K562 (cell line): Measurements from ENCODE around the gene LCNL1. TPM values are rescaled to one million over a fixed set of nuclear protein-coding genes. Genes with fewer than 3 reads are reported as not detected.

ENCODE experiments used
- ASH1L ChIP-seq: fragments of 450-650 bp; IDR thresholded peaks from 2 replicates; pipeline ENCODE4 v1.6.1; 2018; ENCODE audit warnings: borderline replicate concordance, mild to moderate bottlenecking, low read depth; ENCODE audit not compliant: partially characterized antibody
- ATF1 ChIP-seq, 2 experiments: fragments of 450-650 bp in 1 of 2; IDR thresholded peaks; 2 replicates each; pipeline ENCODE4 v1.6.1; 2016; ENCODE audit warnings: missing compliant biosample characterization in 1 of 2, missing genetic modification characterization in 1 of 2
- HDAC1 ChIP-seq, 2 experiments: fragments of 450-650 bp; IDR thresholded peaks; 2 replicates each; pipeline ENCODE4 v1.6.1; 2016 to 2017; ENCODE audit warnings: inconsistent platforms in 1 of 2, mild to moderate bottlenecking in 1 of 2, moderate library complexity in 1 of 2
- LARP7 ChIP-seq: fragments of 450-650 bp; IDR thresholded peaks from 2 replicates; pipeline ENCODE4 v1.6.1; 2016
- NELFE ChIP-seq: IDR thresholded peaks from 2 replicates; pipeline ENCODE4 v1.6.1; 2011; ENCODE audit warnings: mild to moderate bottlenecking; ENCODE audit not compliant: insufficient read depth, insufficient read length
- NEUROD1 ChIP-seq: fragments of 150-350 bp; IDR thresholded peaks from 2 replicates; pipeline ENCODE4 v1.6.1; 2014; ENCODE audit warnings: borderline replicate concordance, low read length, low read depth; ENCODE audit not compliant: partially characterized antibody
- OTX1 ChIP-seq: fragments of 450-650 bp; formaldehyde crosslinking; IDR thresholded peaks from 2 replicates; pipeline ENCODE4 v1.4.0; 2022; ENCODE audit warnings: mild to moderate bottlenecking
- TAF1 ChIP-seq: IDR thresholded peaks from 2 replicates; pipeline ENCODE4 v1.6.1; 2011; ENCODE audit warnings: mild to moderate bottlenecking, low read length, moderate library complexity; ENCODE audit not compliant: insufficient read depth, control insufficient read depth, severe bottlenecking; ENCODE audit errors: extremely low read depth
- TEAD2 ChIP-seq: fragments of 450-650 bp; IDR thresholded peaks from 2 replicates; pipeline ENCODE4 v1.6.1; 2016; ENCODE audit warnings: missing genetic modification characterization, control low read depth, missing compliant biosample characterization
- polyA plus RNA-seq, 8 experiments: library from polyadenylated mRNA; depleted of rRNA in 4 of 8; stranded (reverse) in 5 of 8; unstranded in 3 of 8; fragments of >200 nt; fragmentation: Nextera tagmentation in 2 of 8; fragmentation: Illumina TruSeq in 1 of 8; extraction: Ambion mirVana in 2 of 8; extraction: Trizol in 1 of 8; gene quantifications; 2 replicates each; pipeline versions ENCODE4 v1.2.1 to v1.2.3, GENCODE V29; 2011 to 2014; ENCODE audit warnings: inconsistent platforms in 1 of 8, missing spikeins in 1 of 8
- total RNA-seq, 7 experiments: library from RNA; depleted of rRNA in 6 of 7; stranded (reverse); fragments of >200 nt in 6 of 7; fragmentation: Illumina TruSeq in 2 of 7; extraction: Trizol in 2 of 7; gene quantifications; 2 replicates each; pipeline versions ENCODE4 v1.2.1 to v1.2.3, GENCODE V29; 2011 to 2021; ENCODE audit warnings: low replicate concordance in 1 of 7
- TF ChIP-seq, protein P1 (sequence below): conservative IDR thresholded peaks from 2 replicates; pipeline ENCODE4 v1.6.1; 2011; ENCODE audit warnings: low read depth, mild to moderate bottlenecking, low read length; ENCODE audit not compliant: control insufficient read depth
- TF ChIP-seq, protein P2 (sequence below): fragments of 450-650 bp; IDR thresholded peaks from 2 replicates; pipeline ENCODE4 v1.6.1; 2016; ENCODE audit warnings: borderline replicate concordance
- TF ChIP-seq, protein P3 (sequence below): fragments of 200-800 bp; sonication (Bioruptor generic); IDR thresholded peaks from 2 replicates; pipeline ENCODE4 v1.6.1; 2017; ENCODE audit warnings: missing genetic modification characterization, missing compliant biosample characterization
- TF ChIP-seq, protein P4 (sequence below): sonication (generic); formaldehyde crosslinking; IDR thresholded peaks from 2 replicates; pipeline ENCODE4 v1.8.0; 2022; ENCODE audit warnings: mild to moderate bottlenecking, low read depth, missing genetic modification reagents
- TF ChIP-seq, protein P5 (sequence below), 2 experiments: IDR thresholded peaks in 1 of 2; conservative IDR thresholded peaks in 1 of 2; 2 replicates each; pipeline ENCODE4 v1.6.1; 2016; ENCODE audit warnings: low read depth in 2 of 2, mild to moderate bottlenecking in 1 of 2, missing compliant biosample characterization in 1 of 2, missing genetic modification characterization in 1 of 2, moderate library complexity in 1 of 2
- TF ChIP-seq, protein P6 (sequence below): sonication (generic); formaldehyde crosslinking; IDR thresholded peaks from 2 replicates; pipeline ENCODE4 v1.8.1; 2023; ENCODE audit warnings: mild to moderate bottlenecking, missing genetic modification reagents

Gene LCNL1
- total and polyA plus RNA-seq, 9 of the 15 experiments (the other 6 are each of a cell fraction or from before 2014, with no cell fraction given), result 0.04 to 0.16 (median 0.04) TPM; not detected in 4

DNA sequence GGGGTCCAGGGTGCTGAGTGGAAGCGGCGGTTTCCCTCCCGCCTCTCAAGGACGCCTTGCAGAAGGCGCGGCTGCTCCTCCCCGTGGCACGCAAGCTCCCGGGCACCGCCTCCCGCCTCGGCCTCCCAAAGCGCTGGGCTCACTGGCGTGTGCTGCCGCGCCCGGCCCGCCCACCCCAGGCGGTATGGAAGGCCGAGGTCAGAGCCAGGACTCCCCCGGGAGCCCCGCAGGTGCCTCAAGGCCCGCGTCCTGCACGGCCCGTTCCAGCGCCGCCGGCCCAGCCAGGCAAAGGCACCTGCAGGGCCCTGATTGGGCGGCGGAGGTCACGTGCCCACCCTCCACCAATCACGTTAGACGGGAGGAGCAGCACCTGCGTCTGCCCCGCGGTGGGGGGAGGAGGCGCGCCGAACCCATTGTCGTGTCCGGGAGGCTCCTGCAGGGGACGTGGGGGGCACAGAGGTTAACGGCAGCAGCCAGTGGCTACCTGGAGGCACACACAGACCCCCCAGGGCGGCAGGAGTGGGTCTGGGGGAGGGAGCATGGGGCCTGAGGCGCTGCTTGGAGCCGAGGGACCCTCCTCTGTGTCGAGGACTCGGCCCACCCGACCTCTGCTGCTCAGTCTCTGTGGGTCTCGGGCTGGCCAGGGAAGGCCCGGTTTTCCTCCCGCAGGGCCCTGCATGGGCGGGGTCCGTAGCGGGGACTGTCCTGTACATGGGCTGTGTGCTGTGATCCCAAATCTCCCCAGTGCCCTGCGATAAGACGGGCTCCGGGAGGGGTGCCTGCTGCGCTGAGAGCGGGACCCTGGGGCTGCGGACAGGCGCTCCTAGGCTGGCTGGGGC, 32.8 kb upstream of the LCNL1 start (continued):
- no peak for TF ChIP-seq ATF1 (CRISPR knock-in tag; IDR thresholded peaks at IDR 0.05)
- peak; percentile 74 for TF ChIP-seq ATF1 (tag; IDR thresholded peaks at IDR 0.05)
- peak; percentile 42 for TF ChIP-seq NEUROD1
- TF ChIP-seq, protein P1, sequence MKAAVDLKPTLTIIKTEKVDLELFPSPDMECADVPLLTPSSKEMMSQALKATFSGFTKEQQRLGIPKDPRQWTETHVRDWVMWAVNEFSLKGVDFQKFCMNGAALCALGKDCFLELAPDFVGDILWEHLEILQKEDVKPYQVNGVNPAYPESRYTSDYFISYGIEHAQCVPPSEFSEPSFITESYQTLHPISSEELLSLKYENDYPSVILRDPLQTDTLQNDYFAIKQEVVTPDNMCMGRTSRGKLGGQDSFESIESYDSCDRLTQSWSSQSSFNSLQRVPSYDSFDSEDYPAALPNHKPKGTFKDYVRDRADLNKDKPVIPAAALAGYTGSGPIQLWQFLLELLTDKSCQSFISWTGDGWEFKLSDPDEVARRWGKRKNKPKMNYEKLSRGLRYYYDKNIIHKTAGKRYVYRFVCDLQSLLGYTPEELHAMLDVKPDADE, result no peak
- TF ChIP-seq TEAD2 (tag), result no peak
- no peak for TF ChIP-seq LARP7
- TF ChIP-seq HDAC1 (IDR thresholded peaks at IDR 0.05), result no peak; a peak in 1 of 4 replicates
- TF ChIP-seq, protein P2, sequence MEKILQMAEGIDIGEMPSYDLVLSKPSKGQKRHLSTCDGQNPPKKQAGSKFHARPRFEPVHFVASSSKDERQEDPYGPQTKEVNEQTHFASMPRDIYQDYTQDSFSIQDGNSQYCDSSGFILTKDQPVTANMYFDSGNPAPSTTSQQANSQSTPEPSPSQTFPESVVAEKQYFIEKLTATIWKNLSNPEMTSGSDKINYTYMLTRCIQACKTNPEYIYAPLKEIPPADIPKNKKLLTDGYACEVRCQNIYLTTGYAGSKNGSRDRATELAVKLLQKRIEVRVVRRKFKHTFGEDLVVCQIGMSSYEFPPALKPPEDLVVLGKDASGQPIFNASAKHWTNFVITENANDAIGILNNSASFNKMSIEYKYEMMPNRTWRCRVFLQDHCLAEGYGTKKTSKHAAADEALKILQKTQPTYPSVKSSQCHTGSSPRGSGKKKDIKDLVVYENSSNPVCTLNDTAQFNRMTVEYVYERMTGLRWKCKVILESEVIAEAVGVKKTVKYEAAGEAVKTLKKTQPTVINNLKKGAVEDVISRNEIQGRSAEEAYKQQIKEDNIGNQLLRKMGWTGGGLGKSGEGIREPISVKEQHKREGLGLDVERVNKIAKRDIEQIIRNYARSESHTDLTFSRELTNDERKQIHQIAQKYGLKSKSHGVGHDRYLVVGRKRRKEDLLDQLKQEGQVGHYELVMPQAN, result no peak
- TF ChIP-seq OTX1 (CRISPR knock-in tag), result no peak
- TF ChIP-seq, protein P3, sequence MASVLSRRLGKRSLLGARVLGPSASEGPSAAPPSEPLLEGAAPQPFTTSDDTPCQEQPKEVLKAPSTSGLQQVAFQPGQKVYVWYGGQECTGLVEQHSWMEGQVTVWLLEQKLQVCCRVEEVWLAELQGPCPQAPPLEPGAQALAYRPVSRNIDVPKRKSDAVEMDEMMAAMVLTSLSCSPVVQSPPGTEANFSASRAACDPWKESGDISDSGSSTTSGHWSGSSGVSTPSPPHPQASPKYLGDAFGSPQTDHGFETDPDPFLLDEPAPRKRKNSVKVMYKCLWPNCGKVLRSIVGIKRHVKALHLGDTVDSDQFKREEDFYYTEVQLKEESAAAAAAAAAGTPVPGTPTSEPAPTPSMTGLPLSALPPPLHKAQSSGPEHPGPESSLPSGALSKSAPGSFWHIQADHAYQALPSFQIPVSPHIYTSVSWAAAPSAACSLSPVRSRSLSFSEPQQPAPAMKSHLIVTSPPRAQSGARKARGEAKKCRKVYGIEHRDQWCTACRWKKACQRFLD, result 0 out of 2 replicates have a peak, but pooled peaks have one; percentile 21
- TF ChIP-seq NELFE, result no peak
- peak; percentile 16 for TF ChIP-seq TAF1
- TF ChIP-seq, protein P4, sequence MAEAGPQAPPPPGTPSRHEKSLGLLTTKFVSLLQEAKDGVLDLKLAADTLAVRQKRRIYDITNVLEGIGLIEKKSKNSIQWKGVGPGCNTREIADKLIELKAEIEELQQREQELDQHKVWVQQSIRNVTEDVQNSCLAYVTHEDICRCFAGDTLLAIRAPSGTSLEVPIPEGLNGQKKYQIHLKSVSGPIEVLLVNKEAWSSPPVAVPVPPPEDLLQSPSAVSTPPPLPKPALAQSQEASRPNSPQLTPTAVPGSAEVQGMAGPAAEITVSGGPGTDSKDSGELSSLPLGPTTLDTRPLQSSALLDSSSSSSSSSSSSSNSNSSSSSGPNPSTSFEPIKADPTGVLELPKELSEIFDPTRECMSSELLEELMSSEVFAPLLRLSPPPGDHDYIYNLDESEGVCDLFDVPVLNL (CRISPR knock-in tag), result no peak
- TF ChIP-seq, protein P5, sequence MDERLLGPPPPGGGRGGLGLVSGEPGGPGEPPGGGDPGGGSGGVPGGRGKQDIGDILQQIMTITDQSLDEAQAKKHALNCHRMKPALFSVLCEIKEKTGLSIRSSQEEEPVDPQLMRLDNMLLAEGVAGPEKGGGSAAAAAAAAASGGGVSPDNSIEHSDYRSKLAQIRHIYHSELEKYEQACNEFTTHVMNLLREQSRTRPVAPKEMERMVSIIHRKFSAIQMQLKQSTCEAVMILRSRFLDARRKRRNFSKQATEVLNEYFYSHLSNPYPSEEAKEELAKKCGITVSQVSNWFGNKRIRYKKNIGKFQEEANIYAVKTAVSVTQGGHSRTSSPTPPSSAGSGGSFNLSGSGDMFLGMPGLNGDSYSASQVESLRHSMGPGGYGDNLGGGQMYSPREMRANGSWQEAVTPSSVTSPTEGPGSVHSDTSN (CRISPR knock-in tag; IDR thresholded peaks at IDR 0.05; ENCODE audit: low read depth), result no peak
- TF ChIP-seq, protein P5 (tag; conservative IDR thresholded peaks at IDR 0.05; ENCODE audit: low read depth), result no peak
- TF ChIP-seq, protein P6, sequence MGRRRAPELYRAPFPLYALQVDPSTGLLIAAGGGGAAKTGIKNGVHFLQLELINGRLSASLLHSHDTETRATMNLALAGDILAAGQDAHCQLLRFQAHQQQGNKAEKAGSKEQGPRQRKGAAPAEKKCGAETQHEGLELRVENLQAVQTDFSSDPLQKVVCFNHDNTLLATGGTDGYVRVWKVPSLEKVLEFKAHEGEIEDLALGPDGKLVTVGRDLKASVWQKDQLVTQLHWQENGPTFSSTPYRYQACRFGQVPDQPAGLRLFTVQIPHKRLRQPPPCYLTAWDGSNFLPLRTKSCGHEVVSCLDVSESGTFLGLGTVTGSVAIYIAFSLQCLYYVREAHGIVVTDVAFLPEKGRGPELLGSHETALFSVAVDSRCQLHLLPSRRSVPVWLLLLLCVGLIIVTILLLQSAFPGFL (CRISPR knock-in tag), result no peak
- TF ChIP-seq ASH1L, result peak; percentile 79
